Tongue (tissue), 2 donors: ENCODE measurements around the gene TBP. TPM values are rescaled to one million over a fixed set of nuclear protein-coding genes. Genes with fewer than 3 reads are reported as not detected.
A peak's percentile ranks its signal among the peaks of the same experiment; 100 is the strongest.
"Not testable (repeated sequence)": the region's sequence is repeated elsewhere in the genome, so short reads cannot be mapped to it uniquely, and the experiment has no call there.

Source experiments
- DNase-seq: peaks from one replicate; pipeline ENCODE4 v3.0.0-alpha.2; 2015
- total RNA-seq: library from RNA; depleted of rRNA; stranded (reverse); fragments of >200 nt; gene quantifications from one replicate; pipeline ENCODE4 v1.2.3, GENCODE V29; 2014

Gene TBP
- 13.0 TPM for total RNA-seq

DNA sequence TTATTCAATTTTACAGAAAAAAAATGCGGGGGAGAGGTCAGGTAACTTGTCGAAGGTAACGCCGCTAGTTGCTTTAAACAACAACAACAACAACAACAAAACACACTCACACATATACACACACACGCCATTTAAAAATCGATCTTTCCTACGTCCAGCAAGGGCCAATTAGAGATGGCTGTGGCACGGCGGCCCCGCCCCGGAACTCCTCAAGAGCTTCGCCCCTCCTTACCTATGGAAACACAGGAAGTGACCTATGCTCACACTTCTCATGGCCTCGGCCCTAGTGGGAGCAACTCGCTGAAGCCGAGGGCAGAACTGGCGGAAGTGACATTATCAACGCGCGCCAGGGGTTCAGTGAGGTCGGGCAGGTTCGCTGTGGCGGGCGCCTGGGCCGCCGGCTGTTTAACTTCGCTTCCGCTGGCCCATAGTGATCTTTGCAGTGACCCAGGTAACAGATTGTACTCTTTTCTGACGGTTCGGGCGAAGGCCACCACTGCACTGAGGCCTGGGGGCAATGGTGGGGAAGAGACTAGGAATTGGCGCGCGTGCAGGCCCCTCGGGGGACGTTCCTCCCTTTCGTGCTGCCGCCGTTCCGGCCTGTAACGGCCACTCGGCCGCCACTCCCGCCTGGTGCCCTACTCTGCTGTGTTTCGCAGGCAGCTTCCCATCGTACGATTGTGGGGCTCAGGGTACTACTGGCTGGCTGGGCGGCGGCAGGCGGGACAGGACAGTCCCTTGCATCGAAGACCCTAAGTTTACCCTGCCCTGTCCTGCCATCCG is at the start of gene TBP:
Gene TBP, plus strand, starts transcription at position 357 of the 783 bp plus-strand sequence. CDS start 2,661 bp downstream, outside the sequence.
- peak; percentile 99 for DNase-seq

DNA sequence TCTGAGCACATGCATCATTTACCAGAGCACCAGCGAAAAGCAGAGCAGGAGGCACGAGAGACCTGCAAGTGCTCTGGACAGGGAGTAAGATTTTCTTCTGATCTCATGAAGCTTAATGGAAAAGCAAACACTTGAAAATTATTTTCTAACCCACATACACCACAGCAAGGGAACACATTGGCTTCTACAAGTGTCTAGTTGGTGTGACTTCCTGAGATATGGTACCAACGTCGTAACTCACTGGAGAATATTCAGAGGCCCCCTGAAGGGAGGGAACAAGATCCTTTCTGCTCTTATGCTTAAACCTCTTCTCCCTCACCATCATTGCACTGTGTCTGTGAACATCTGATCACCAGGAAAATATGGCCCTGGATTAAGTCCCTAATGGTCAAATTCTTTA is 49.7 kb upstream of the TBP start:
- DNase-seq: no peak

- DNase-seq: peak; percentile 69
These were observed 48.9 kb upstream of the TBP start for GRCh38 chr6:170505306-170505705.

GRCh38 chr6:170506446-170506845 is 47.7 kb upstream of the TBP start:
- no peak for DNase-seq

GRCh38 chr6:170507728-170508127 is 46.4 kb upstream of the TBP start:
- not testable (repeated sequence) for DNase-seq

DNA sequence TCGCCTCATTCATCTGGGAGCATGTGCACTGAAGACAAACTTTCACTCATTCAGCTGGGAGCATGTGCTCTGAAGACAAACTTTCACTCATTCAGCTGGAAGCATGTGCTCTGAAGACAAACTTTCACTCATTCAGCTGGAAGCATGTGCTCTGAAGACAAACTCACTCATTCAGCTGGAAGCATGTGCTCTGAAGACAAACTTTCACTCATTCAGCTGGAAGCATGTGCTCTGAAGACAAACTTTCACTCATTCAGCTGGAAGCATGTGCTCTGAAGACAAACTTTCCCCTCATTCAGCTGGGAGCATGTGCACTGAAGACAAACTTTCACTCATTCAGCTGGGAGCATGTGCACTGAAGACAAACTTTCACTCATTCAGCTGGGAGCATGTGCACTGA is 45.9 kb upstream of the TBP start:
- DNase-seq: not testable (repeated sequence)

GRCh38 chr6:170508892-170509722 is 45.1 kb upstream of the TBP start:
- DNase-seq: not testable (repeated sequence)

DNA sequence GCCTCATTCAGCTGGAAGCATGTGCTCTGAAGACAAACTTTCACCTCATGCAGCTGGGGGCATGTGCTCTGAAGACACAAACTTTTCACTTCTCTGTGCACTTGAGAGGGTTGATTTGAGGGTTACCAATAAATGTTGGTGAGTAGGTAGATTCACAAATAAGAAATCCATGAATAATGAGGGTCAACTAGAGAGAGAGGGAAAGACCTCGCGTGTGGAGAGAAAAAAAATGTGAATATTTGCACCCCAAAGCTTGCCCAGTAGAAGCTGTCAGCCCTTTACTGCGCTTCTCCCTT is 44.5 kb upstream of the TBP start:
- DNase-seq: no peak

DNA sequence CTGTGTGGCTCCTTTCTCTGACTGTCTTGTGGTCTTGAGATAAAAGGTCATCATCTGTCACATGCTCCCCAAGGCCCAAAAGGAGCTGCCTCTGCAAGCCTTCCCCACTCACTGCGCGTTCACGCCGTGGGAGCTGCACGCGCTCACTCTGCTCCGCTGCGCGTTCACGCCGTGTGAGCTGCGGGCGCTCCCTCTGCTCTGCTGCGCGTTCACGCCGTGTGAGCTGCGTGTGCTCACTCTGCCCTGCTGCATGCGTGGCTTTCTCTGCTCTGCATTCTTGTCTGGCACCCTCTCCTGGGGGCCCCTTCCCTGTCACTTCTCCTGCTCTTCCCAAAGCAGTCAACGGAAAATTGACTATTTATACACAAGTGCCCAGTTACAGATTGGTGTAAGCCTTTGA is 43.5 kb upstream of the TBP start:
- peak; percentile 26 for DNase-seq

DNA sequence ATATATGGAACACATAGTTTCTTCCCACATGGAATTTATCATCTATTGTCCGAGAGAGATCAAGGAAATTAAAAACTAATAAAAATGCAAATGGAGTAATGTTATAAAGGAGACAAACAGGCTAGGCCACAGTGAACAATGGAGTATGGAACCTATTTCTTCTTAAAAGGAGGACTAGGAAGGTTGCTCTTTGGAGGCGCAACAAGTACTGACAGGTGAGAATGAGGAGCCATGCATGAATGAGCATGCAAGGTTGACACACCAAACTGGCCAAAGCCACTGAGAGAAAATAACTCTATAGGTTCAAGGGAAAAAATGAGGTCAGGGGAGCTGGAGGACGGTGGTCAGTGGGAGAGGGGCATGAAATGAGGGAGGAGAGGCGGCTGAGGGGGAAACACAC is 41.9 kb upstream of the TBP start:
- no peak for DNase-seq

DNA sequence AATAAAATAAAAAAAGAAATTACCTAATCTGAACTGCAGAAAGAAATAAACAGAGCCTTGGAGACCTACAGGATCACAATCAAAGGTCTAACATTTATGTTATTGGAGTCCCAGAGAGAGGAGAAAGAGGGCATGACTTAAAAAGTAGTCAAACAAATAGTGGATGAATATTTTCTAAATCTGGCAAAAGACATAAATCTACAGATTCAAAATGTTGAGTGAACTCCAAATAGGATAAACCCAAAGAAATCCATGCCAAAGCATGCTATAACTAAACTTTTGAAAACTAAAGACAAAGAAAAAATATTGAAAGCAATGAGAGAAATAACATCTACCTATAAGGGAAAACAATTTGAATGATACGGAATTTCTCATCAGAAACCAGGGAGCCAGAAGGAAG is 39.3 kb upstream of the TBP start:
- DNase-seq: no peak

DNA sequence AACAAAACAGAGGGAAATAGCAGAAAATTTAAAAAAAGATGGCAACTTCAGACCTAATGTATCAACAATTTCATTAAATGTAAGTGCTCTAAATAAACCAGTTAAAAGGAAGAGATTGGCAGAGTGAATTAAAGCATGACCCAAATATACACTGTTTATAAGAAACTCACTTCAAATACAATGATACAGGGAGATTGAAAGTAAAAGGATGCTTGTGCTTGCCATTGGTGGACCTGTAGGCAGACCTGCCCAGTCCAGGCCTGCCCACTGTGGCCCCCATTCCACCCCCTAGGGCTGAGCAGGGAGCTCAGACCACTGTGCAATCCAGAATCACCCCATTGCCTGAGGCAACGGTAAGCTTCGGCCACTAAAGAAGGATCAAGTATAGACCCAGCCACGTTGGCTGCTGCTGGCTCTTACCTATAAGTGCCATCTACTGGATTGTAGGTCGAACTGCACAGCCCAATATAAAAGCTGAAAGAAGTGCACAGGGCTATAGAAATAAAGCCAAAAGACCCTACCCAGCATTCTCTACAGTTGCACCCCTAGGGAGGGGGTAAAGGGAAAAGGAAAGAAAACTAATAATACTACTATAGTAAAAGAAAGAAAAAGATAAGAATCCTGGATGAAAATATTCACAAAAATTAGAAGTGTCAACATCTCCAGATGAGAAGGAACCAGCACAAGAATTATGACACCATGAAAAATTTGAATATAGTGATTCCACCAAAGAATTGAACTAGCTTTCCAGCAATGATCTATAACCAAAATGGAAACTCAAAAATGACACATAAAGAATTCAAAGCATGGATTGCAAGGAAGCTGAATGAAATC is 37.2 kb upstream of the TBP start:
- peak; percentile 53 for DNase-seq

- peak; percentile 58 for DNase-seq
These were observed 31.5 kb upstream of the TBP start for GRCh38 chr6:170522565-170523183.

GRCh38 chr6:170523256-170524171 is 30.7 kb upstream of the TBP start:
- DNase-seq: peak; percentile 55

GRCh38 chr6:170524172-170524502 is 30.0 kb upstream of the TBP start:
- DNase-seq: peak; percentile 86

- no peak for DNase-seq
These were observed 28.4 kb upstream of the TBP start for GRCh38 chr6:170525795-170526194.

- not testable (repeated sequence) for DNase-seq
These were observed 26.2 kb upstream of the TBP start for GRCh38 chr6:170527995-170528394.

DNA sequence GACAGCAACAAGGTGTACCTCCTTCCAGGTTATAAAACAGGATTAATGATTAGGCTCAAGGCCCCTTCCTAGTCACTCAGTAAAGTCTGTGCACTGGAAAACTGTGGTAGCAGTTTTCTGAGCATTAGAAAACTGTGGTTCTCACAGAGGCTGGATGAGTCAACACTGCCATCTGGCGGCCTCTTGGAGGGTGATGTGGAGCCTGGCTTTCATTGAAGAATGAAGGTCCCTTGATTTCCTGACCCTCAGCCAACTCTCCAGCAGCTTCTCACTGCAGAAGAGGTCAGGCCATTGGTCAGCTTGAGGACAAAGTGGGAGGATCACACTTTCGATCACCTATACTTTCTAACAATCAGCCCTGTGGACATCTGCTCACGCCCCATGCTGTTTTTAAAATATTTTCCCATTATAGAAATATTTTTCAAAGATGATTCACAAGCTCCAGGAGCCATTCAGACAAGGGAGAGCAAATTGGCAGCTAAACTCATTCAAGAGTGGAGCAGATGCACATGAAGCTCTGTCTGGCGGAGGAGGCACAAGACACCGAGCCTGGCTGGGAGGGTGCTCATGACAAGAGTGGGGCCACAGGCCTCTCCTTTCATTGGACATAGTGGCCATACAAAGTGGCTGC is 24.2 kb upstream of the TBP start:
- peak; percentile 94 for DNase-seq

GRCh38 chr6:170532867-170533488 is 21.2 kb upstream of the TBP start:
- no peak for DNase-seq

- no peak for DNase-seq
These were observed 20.4 kb upstream of the TBP start for GRCh38 chr6:170533792-170534191.
